Activated CD8-positive, alpha-beta memory T cell treated with anti-CD3 and anti-CD28 coated beads, Interleukin-2, amount 50 U/mL, for 24 hours (primary cell): ENCODE data around the gene NUP42.

ENCODE experiments used
- DNase-seq: peaks from one replicate; pipeline ENCODE4 v3.0.0-alpha.2; 2020; ENCODE audit errors: extremely low read depth

NUP42 gene

GRCh38 chr7:23234569-23235296 is 52.9 kb downstream of the NUP42 start:
- DNase-seq = no peak

GRCh38 chr7:23235813-23236221 is 54.0 kb downstream of the NUP42 start:
- DNase-seq = no peak

DNA sequence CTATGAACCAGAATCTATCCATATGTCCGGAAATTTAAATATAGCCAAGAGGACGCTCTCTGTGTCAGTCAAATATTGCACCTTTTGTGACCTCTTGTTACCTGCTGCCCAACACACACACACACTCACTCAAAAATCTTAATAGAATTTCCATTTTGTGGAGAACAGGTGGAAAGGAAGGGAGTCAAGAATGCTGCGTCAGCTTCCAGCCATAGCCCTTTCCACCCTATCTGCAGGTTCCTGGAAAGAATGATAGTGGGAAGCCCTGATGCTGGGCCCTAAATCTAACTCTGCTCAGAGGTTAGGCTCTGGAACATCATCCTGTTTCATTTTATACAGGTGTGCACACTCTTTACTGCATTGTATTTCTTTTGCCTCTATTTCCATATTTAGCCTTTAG is 55.2 kb downstream of the NUP42 start:
- DNase-seq = no peak

DNA sequence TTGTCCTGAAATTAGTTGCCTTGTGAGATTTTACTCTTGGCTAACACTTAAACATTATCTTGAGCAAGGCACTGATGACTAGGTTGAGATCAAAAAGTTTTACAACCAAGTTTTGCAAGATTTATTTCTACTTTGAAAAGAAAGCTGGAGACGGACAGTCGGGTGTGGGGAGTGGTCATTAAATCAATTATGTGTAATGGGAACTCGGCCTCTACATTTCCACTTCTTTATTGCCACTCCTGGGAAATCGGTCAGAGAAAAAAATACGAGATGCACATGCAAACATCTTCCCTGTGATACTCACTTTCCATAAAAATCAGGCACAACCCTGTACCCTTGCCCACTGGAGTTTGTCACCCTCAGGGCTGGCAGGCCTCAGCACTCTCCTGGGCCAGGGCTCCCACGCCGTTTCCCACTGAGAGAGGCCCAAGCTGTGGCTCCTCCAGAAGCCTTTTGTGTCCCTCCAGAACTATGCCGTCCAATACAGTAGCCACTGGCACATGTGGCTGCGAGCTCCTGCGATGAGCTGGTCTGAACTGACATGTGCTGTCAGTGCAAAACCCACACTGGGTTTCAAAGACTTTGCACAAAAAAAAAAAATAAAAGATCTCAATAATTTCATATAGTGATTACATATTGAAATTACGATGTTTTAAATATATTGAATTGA is 57.3 kb downstream of the NUP42 start:
- DNase-seq = no peak

- DNase-seq = no peak
These were observed 57.9 kb downstream of the NUP42 start for GRCh38 chr7:23239698-23240097.

DNA sequence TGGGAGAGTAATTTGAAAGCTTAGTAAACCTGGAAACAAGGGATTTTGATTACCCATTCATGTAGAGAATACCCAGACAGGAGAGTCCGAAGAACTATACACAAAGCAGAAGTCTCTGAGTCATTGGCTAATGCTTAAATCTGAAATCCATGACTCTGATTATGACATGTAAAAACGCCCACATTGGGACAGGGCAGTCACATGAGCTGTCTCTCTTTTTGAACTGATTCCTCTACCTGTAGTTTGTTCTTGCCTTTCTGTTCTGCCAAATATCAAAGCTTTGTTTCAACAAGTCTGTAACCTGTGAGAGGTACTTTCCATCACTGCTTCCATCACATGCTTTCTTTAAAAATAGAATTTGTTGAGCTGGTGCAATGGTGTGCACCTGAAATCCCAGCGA is 60.5 kb downstream of the NUP42 start:
- DNase-seq = no peak

- no peak for DNase-seq
These were observed 61.1 kb downstream of the NUP42 start for GRCh38 chr7:23242935-23243334.

GRCh38 chr7:23246555-23246954 is 64.7 kb downstream of the NUP42 start, which contains the start of gene GPNMB:
TSS of gene GPNMB (plus strand) at chr7:23246775. CDS start at chr7:23246858, 83 bp downstream.
- DNase-seq = no peak

- no peak for DNase-seq
These were observed 65.3 kb downstream of the NUP42 start for GRCh38 chr7:23247046-23247602.

DNA sequence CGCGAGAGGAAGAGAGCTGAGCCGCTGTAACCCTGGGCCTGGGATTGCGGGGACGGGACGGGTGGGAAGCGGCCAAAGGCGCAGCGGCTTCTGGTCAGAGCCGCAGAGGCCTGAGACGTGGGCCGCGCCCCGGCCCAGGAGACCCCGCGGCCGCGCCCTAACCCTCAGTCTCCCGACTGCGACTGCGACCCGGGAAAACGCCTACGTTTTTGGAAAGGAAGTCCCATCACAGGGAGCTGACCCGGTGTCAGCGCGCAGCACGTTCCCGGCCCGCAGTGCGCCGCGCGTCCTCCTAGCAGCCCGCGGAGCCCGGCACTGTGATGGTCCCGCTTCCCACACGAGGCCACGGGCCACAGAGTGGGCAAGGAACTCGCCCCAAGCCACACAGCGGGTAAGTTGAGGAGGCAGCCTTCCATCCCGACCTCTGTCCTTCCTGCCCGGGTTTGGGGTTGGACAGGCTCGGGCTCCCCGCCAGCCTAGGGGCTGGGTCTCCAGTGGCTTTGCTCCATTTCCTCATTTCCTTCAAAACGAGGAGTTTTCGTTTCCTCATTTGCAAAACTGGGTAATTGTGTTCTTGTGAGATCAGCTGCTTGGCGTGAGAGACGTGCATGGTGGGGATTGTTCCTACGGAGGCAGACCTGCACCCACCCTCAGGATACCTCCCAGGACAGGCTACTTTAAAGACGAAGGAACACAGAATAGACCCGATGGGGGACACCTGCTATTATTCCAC is 65.9 kb downstream of the NUP42 start:
- DNase-seq = no peak

DNA sequence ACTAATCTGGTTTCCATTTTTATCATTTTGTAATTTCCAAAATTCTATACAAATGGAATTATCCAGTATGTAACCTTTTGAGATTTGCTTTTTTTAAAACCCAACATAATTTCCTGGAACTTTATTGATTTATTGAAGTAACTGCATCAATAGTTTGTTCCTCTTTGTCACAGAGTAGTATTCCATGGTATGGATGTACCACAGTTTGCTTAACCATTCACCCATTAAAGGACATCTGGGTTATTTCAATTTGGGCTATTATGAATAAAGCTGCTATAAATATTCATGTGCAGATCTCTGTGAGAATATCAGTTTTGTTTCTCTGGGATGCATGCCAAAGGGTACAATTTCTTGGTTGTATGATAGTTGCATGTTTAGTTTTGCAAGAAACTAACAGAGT is 67.6 kb downstream of the NUP42 start:
- DNase-seq = no peak
